ENCODE results near the gene CSNK2B. TPM values are rescaled to one million over a fixed set of nuclear protein-coding genes. Genes with fewer than 3 reads are reported as not detected.

The CSNK2B gene
- total and polyA plus RNA-seq, 9 of the 15 experiments (the other 6 are each of a cell fraction or from before 2014, with no cell fraction given), result 120 to 1,126 (median 529) TPM

GRCh38 chr6:31664790-31665500 is 935 bp upstream of the CSNK2B start, which contains the start of gene GPANK1 (continued):
- TF ChIP-seq, protein P1, sequence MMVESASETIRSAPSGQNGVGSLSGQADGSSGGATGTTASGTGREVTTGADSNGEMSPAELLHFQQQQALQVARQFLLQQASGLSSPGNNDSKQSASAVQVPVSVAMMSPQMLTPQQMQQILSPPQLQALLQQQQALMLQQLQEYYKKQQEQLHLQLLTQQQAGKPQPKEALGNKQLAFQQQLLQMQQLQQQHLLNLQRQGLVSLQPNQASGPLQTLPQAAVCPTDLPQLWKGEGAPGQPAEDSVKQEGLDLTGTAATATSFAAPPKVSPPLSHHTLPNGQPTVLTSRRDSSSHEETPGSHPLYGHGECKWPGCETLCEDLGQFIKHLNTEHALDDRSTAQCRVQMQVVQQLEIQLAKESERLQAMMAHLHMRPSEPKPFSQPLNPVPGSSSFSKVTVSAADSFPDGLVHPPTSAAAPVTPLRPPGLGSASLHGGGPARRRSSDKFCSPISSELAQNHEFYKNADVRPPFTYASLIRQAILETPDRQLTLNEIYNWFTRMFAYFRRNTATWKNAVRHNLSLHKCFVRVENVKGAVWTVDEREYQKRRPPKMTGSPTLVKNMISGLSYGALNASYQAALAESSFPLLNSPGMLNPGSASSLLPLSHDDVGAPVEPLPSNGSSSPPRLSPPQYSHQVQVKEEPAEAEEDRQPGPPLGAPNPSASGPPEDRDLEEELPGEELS (CRISPR knock-in tag; IDR thresholded peaks at IDR 0.05; ENCODE audit: borderline replicate concordance), result peak; percentile 100
- TF ChIP-seq MYNN (IDR thresholded peaks at IDR 0.05) (no peak; the same call in 1 of the 2 replicates), MYNN (CRISPR knock-in tag; IDR thresholded peaks at IDR 0.05) (no peak), ZZZ3 (IDR thresholded peaks at IDR 0.05) (no peak), NEUROD1 (IDR thresholded peaks at IDR 0.05; ENCODE audit: borderline replicate concordance, low read depth, low read length, partially characterized antibody) (no peak), POU5F1 (IDR thresholded peaks at IDR 0.05; ENCODE audit: borderline replicate concordance, low read depth, low read length, partially characterized antibody) (peak; percentile 36), STAT5B (CRISPR knock-in tag; IDR thresholded peaks at IDR 0.05) (no peak), ZNF263 (CRISPR knock-in tag; IDR thresholded peaks at IDR 0.05; ENCODE audit: borderline replicate concordance) (no peak), HSF4 (CRISPR knock-in tag; IDR thresholded peaks at IDR 0.05; ENCODE audit: borderline replicate concordance) (0 out of 2 replicates have a peak, but pooled peaks have one; percentile 33), ZNF785 (CRISPR knock-in tag; IDR thresholded peaks at IDR 0.05) (no peak), PKNOX1 (IDR thresholded peaks at IDR 0.05) (peak; percentile 48; the same call in 1 of the 2 replicates), ZNF77 (CRISPR knock-in tag; IDR thresholded peaks at IDR 0.05) (0 out of 2 replicates have a peak, but pooled peaks have one; percentile 4), SMAD1 (IDR thresholded peaks at IDR 0.05; ENCODE audit: low read depth, low read length, partially characterized antibody) (peak; percentile 55), TCFL5 (CRISPR knock-in tag; conservative IDR thresholded peaks at IDR 0.05) (0 out of 2 replicates have a peak, but pooled peaks have one; percentile 38), ZNF436 (CRISPR knock-in tag; IDR thresholded peaks at IDR 0.05) (no peak), DPF2 (IDR thresholded peaks at IDR 0.05) (peak; percentile 44), ARNT (IDR thresholded peaks at IDR 0.05) (peak in 1 of 2 experiments; percentile 62; a peak in 2 of 4 replicates)
- TF ChIP-seq, protein P2, sequence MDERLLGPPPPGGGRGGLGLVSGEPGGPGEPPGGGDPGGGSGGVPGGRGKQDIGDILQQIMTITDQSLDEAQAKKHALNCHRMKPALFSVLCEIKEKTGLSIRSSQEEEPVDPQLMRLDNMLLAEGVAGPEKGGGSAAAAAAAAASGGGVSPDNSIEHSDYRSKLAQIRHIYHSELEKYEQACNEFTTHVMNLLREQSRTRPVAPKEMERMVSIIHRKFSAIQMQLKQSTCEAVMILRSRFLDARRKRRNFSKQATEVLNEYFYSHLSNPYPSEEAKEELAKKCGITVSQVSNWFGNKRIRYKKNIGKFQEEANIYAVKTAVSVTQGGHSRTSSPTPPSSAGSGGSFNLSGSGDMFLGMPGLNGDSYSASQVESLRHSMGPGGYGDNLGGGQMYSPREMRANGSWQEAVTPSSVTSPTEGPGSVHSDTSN (CRISPR knock-in tag; IDR thresholded peaks at IDR 0.05; ENCODE audit: low read depth), result no peak
- TF ChIP-seq, protein P2 (tag; conservative IDR thresholded peaks at IDR 0.05; ENCODE audit: low read depth), result no peak
- TF ChIP-seq, protein P3, sequence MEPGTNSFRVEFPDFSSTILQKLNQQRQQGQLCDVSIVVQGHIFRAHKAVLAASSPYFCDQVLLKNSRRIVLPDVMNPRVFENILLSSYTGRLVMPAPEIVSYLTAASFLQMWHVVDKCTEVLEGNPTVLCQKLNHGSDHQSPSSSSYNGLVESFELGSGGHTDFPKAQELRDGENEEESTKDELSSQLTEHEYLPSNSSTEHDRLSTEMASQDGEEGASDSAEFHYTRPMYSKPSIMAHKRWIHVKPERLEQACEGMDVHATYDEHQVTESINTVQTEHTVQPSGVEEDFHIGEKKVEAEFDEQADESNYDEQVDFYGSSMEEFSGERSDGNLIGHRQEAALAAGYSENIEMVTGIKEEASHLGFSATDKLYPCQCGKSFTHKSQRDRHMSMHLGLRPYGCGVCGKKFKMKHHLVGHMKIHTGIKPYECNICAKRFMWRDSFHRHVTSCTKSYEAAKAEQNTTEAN (CRISPR knock-in tag; IDR thresholded peaks at IDR 0.05), result peak; percentile 88
- TF ChIP-seq, protein P4, sequence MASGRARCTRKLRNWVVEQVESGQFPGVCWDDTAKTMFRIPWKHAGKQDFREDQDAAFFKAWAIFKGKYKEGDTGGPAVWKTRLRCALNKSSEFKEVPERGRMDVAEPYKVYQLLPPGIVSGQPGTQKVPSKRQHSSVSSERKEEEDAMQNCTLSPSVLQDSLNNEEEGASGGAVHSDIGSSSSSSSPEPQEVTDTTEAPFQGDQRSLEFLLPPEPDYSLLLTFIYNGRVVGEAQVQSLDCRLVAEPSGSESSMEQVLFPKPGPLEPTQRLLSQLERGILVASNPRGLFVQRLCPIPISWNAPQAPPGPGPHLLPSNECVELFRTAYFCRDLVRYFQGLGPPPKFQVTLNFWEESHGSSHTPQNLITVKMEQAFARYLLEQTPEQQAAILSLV (tag; IDR thresholded peaks at IDR 0.05), result no peak
